SK-N-SH (cell line): ENCODE results near the gene SLC41A2. TPM values are rescaled to one million over a fixed set of nuclear protein-coding genes. Genes with fewer than 3 reads are reported as not detected.

Source experiments
- polyA plus RNA-seq, 3 experiments: library from polyadenylated mRNA; depleted of rRNA; stranded (reverse); fragments of >200 nt; gene quantifications; 2 replicates each; pipeline ENCODE4 v1.2.3, GENCODE V29; 2012

Gene SLC41A2
- polyA plus RNA-seq, 1 of the 3 experiments (the other 2 are of a cell fraction) = 1.7 TPM

Other genes with a start within 250 kb of the SLC41A2 start
- 10.8 and 17.3 TPM in 2 replicates for gene NOPCHAP1, start 28.0 kb upstream of the SLC41A2 start, polyA plus RNA-seq (2012; rRNA removed)
- 1.9 and 3.4 TPM in 2 replicates for gene ALDH1L2, start 126.2 kb upstream of the SLC41A2 start, polyA plus RNA-seq (2012; rRNA removed)
- 11.2 and 15.9 TPM in 2 replicates for gene WASHC4, start 149.4 kb upstream of the SLC41A2 start, polyA plus RNA-seq (2012; rRNA removed)